PFSK-1 (cell line): ENCODE results near the gene FKBP1B.

ENCODE experiments used
- FOXP2 ChIP-seq: optimal IDR thresholded peaks from 2 replicates; pipeline ENCODE3; 2011; ENCODE audit warnings: borderline replicate concordance, control low read depth, inconsistent platforms; ENCODE audit not compliant: insufficient read depth; ENCODE audit errors: extremely low read length, extremely low read depth
- POLR2AphosphoS5 ChIP-seq: IDR thresholded peaks from 2 replicates; pipeline ENCODE4 v1.6.1; 2012; ENCODE audit warnings: low read depth, mild to moderate bottlenecking, control low read depth, low read length, moderate library complexity
- REST ChIP-seq, 2 experiments: IDR thresholded peaks; 2 replicates each; pipeline versions ENCODE4 v1.6.1 to v1.8.0; 2011 to 2012; ENCODE audit warnings: low read depth in 2 of 2, low read length in 2 of 2, control low read depth in 1 of 2, inconsistent platforms in 1 of 2, mild to moderate bottlenecking in 1 of 2, moderate library complexity in 1 of 2; ENCODE audit not compliant: insufficient read depth in 1 of 2
- SIN3A ChIP-seq: IDR thresholded peaks from 2 replicates; pipeline ENCODE4 v1.6.1; 2012; ENCODE audit warnings: mild to moderate bottlenecking, low read length, moderate library complexity, borderline replicate concordance; ENCODE audit not compliant: insufficient read depth

GRCh38 chr2:24102677-24103076, 53.1 kb downstream of the FKBP1B start:
- TF ChIP-seq REST (IDR thresholded peaks at IDR 0.05; ENCODE audit: insufficient read depth in 1 of 2, low read depth in 2 of 2, low read length in 2 of 2): no peak
- no peak for TF ChIP-seq SIN3A
- no peak for TF ChIP-seq POLR2AphosphoS5
- no peak for TF ChIP-seq FOXP2
